HEK293 (cell line): ENCODE data around the gene COL25A1.

Experiments used
- ELK4 ChIP-seq: IDR thresholded peaks from 2 replicates; pipeline ENCODE4 v1.6.1; 2011; ENCODE audit warnings: mild to moderate bottlenecking, low read depth, low read length, borderline replicate concordance
- KLF1 ChIP-seq: fragments of 450-650 bp; formaldehyde crosslinking; IDR thresholded peaks from 2 replicates; pipeline ENCODE4 v1.5.1; 2016; ENCODE audit warnings: missing biosample characterization, missing genetic modification characterization
- KLF16 ChIP-seq: fragments of 450-650 bp; formaldehyde crosslinking; IDR thresholded peaks from 2 replicates; pipeline ENCODE4 v1.5.1; 2017; ENCODE audit warnings: missing biosample characterization, missing genetic modification characterization
- MZF1 ChIP-seq: fragments of 450-650 bp; formaldehyde crosslinking; IDR thresholded peaks from 2 replicates; pipeline ENCODE4 v1.5.1; 2017; ENCODE audit warnings: missing biosample characterization, missing genetic modification characterization, borderline replicate concordance
- SCRT1 ChIP-seq: fragments of 450-650 bp; formaldehyde crosslinking; IDR thresholded peaks from 2 replicates; pipeline ENCODE4 v1.5.1; 2016; ENCODE audit warnings: missing biosample characterization, missing genetic modification characterization, borderline replicate concordance
- TCF7L2 ChIP-seq: IDR thresholded peaks from 2 replicates; pipeline ENCODE4 v1.6.1; 2011; ENCODE audit warnings: low read depth, mild to moderate bottlenecking, inconsistent platforms, low read length, moderate library complexity, borderline replicate concordance
- WT1 ChIP-seq: fragments of 450-650 bp; formaldehyde crosslinking; IDR thresholded peaks from 2 replicates; pipeline ENCODE4 v1.5.1; 2016; ENCODE audit warnings: missing biosample characterization, missing genetic modification characterization
- ZFP37 ChIP-seq: fragments of 450-650 bp; formaldehyde crosslinking; IDR thresholded peaks from 2 replicates; pipeline ENCODE4 v1.5.1; 2016; ENCODE audit warnings: missing biosample characterization, missing genetic modification characterization
- ZNF114 ChIP-seq: fragments of 450-650 bp; formaldehyde crosslinking; IDR thresholded peaks from 2 replicates; pipeline ENCODE4 v1.5.0; 2017; ENCODE audit warnings: missing biosample characterization, missing genetic modification characterization
- ZNF132 ChIP-seq: fragments of 450-650 bp; formaldehyde crosslinking; IDR thresholded peaks from 2 replicates; pipeline ENCODE4 v1.5.1; 2017; ENCODE audit warnings: missing biosample characterization, missing genetic modification characterization, borderline replicate concordance
- ZNF239 ChIP-seq: fragments of 450-650 bp; formaldehyde crosslinking; IDR thresholded peaks from 2 replicates; pipeline ENCODE4 v1.5.1; 2016; ENCODE audit warnings: missing biosample characterization, missing genetic modification characterization
- ZNF280C ChIP-seq: fragments of 450-650 bp; formaldehyde crosslinking; IDR thresholded peaks from 2 replicates; pipeline ENCODE4 v1.5.1; 2016; ENCODE audit warnings: missing biosample characterization, missing genetic modification characterization
- ZNF362 ChIP-seq: fragments of 450-650 bp; formaldehyde crosslinking; IDR thresholded peaks from 2 replicates; pipeline ENCODE4 v1.5.1; 2016; ENCODE audit warnings: missing biosample characterization, missing genetic modification characterization
- ZNF366 ChIP-seq: fragments of 450-650 bp; formaldehyde crosslinking; conservative IDR thresholded peaks from 2 replicates; pipeline ENCODE4 v1.5.1; 2016; ENCODE audit warnings: missing biosample characterization, missing genetic modification characterization
- ZNF404 ChIP-seq: fragments of 450-650 bp; formaldehyde crosslinking; IDR thresholded peaks from 2 replicates; pipeline ENCODE4 v1.5.1; 2017; ENCODE audit warnings: missing biosample characterization, missing genetic modification characterization
- ZNF501 ChIP-seq: fragments of 450-650 bp; formaldehyde crosslinking; IDR thresholded peaks from 2 replicates; pipeline ENCODE4 v1.5.1; 2016; ENCODE audit warnings: missing biosample characterization, missing genetic modification characterization
- ZNF521 ChIP-seq: fragments of 450-650 bp; formaldehyde crosslinking; IDR thresholded peaks from 2 replicates; pipeline ENCODE4 v1.5.1; 2017; ENCODE audit warnings: missing biosample characterization, mild to moderate bottlenecking, missing genetic modification characterization
- ZNF530 ChIP-seq: fragments of 450-650 bp; formaldehyde crosslinking; IDR thresholded peaks from 2 replicates; pipeline ENCODE4 v1.5.1; 2016; ENCODE audit warnings: low read depth, missing biosample characterization, missing genetic modification characterization
- ZNF558 ChIP-seq: fragments of 450-650 bp; formaldehyde crosslinking; IDR thresholded peaks from 2 replicates; pipeline ENCODE4 v1.5.1; 2016; ENCODE audit warnings: missing biosample characterization, missing genetic modification characterization
- ZNF561 ChIP-seq: fragments of 450-650 bp; IDR thresholded peaks from 2 replicates; pipeline ENCODE4 v1.5.1; 2018; ENCODE audit warnings: missing biosample characterization, missing genetic modification characterization, borderline replicate concordance
- ZNF596 ChIP-seq: fragments of 450-650 bp; IDR thresholded peaks from 2 replicates; pipeline ENCODE4 v1.5.0; 2018; ENCODE audit warnings: missing biosample characterization, mild to moderate bottlenecking, missing genetic modification characterization, moderate library complexity
- ZNF629 ChIP-seq: fragments of 450-650 bp; formaldehyde crosslinking; IDR thresholded peaks from 2 replicates; pipeline ENCODE4 v1.5.1; 2017; ENCODE audit warnings: missing biosample characterization, missing genetic modification characterization
- ZNF785 ChIP-seq: fragments of 450-650 bp; formaldehyde crosslinking; IDR thresholded peaks from 2 replicates; pipeline ENCODE4 v1.5.1; 2016; ENCODE audit warnings: missing biosample characterization, missing genetic modification characterization
- ZNF837 ChIP-seq: fragments of 450-650 bp; formaldehyde crosslinking; IDR thresholded peaks from 2 replicates; pipeline ENCODE4 v1.5.1; 2016; ENCODE audit warnings: missing biosample characterization, missing genetic modification characterization
- ZSCAN18 ChIP-seq: fragments of 450-650 bp; formaldehyde crosslinking; IDR thresholded peaks from 2 replicates; pipeline ENCODE4 v1.5.1; 2016; ENCODE audit warnings: missing biosample characterization, missing genetic modification characterization
- TF ChIP-seq, protein P1 (sequence below): fragments of 450-650 bp; formaldehyde crosslinking; IDR thresholded peaks from 2 replicates; pipeline ENCODE4 v1.5.1; 2017; ENCODE audit warnings: missing biosample characterization, missing genetic modification characterization
- TF ChIP-seq, protein P2 (sequence below): fragments of 450-650 bp; formaldehyde crosslinking; IDR thresholded peaks from 2 replicates; pipeline ENCODE4 v1.5.1; 2017; ENCODE audit warnings: missing biosample characterization, missing genetic modification characterization
- TF ChIP-seq, protein P3 (sequence below): fragments of 450-650 bp; formaldehyde crosslinking; conservative IDR thresholded peaks from 2 replicates; pipeline ENCODE4 v1.5.1; 2016; ENCODE audit warnings: low read depth, missing biosample characterization, missing genetic modification characterization

Gene COL25A1

DNA sequence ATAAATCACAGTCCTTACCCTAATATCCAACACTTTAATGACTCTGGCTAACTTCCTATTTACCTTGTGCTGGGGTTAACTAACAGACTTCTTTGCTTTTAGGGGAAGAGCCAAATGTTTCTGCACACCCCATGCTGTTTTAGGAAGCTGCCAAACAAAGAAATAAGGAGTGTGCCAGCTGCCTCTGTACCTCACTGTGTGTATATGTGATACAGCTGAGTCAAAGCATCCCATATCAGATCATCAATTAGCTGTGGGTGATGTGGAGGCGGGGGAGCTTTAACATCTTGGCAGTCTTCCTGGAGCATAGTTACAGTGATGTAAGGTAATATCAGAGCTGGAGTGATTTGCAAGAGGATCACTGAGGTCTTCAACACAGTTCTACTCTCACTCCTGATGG is 95.4 kb downstream of the COL25A1 start (continued):
- TF ChIP-seq, protein P1, sequence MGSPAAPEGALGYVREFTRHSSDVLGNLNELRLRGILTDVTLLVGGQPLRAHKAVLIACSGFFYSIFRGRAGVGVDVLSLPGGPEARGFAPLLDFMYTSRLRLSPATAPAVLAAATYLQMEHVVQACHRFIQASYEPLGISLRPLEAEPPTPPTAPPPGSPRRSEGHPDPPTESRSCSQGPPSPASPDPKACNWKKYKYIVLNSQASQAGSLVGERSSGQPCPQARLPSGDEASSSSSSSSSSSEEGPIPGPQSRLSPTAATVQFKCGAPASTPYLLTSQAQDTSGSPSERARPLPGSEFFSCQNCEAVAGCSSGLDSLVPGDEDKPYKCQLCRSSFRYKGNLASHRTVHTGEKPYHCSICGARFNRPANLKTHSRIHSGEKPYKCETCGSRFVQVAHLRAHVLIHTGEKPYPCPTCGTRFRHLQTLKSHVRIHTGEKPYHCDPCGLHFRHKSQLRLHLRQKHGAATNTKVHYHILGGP (tag by site-specific recombination) = peak; percentile 48; the same call in 1 of the 2 replicates
- TF ChIP-seq KLF16 (tag by site-specific recombination) (no peak), ZNF837 (no peak), ELK4 (no peak), ZNF132 (no peak), ZNF280C (tag by site-specific recombination) (no peak), TCF7L2 (no peak), ZNF530 (tag by site-specific recombination) (no peak), ZNF404 (tag by site-specific recombination) (no peak), ZNF501 (peak; percentile 81), ZNF239 (tag by site-specific recombination) (no peak), MZF1 (tag by site-specific recombination) (peak; percentile 86), ZNF596 (0 out of 2 replicates have a peak, but pooled peaks have one; percentile 3), KLF1 (no peak), ZNF561 (tag by site-specific recombination) (peak; percentile 81), ZSCAN18 (tag by site-specific recombination) (no peak), SCRT1 (no peak), ZFP37 (tag by site-specific recombination) (no peak), ZNF521 (tag by site-specific recombination) (no peak), ZNF785 (tag by site-specific recombination) (no peak), ZNF114 (no peak), ZNF629 (tag by site-specific recombination) (peak; percentile 89), ZNF366 (tag by site-specific recombination) (peak; percentile 72), ZNF558 (tag by site-specific recombination) (no peak), WT1 (tag by site-specific recombination) (peak; percentile 89), ZNF362 (no peak)
- TF ChIP-seq, protein P2, sequence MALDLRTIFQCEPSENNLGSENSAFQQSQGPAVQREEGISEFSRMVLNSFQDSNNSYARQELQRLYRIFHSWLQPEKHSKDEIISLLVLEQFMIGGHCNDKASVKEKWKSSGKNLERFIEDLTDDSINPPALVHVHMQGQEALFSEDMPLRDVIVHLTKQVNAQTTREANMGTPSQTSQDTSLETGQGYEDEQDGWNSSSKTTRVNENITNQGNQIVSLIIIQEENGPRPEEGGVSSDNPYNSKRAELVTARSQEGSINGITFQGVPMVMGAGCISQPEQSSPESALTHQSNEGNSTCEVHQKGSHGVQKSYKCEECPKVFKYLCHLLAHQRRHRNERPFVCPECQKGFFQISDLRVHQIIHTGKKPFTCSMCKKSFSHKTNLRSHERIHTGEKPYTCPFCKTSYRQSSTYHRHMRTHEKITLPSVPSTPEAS (tag by site-specific recombination) = no peak
- TF ChIP-seq, protein P3, sequence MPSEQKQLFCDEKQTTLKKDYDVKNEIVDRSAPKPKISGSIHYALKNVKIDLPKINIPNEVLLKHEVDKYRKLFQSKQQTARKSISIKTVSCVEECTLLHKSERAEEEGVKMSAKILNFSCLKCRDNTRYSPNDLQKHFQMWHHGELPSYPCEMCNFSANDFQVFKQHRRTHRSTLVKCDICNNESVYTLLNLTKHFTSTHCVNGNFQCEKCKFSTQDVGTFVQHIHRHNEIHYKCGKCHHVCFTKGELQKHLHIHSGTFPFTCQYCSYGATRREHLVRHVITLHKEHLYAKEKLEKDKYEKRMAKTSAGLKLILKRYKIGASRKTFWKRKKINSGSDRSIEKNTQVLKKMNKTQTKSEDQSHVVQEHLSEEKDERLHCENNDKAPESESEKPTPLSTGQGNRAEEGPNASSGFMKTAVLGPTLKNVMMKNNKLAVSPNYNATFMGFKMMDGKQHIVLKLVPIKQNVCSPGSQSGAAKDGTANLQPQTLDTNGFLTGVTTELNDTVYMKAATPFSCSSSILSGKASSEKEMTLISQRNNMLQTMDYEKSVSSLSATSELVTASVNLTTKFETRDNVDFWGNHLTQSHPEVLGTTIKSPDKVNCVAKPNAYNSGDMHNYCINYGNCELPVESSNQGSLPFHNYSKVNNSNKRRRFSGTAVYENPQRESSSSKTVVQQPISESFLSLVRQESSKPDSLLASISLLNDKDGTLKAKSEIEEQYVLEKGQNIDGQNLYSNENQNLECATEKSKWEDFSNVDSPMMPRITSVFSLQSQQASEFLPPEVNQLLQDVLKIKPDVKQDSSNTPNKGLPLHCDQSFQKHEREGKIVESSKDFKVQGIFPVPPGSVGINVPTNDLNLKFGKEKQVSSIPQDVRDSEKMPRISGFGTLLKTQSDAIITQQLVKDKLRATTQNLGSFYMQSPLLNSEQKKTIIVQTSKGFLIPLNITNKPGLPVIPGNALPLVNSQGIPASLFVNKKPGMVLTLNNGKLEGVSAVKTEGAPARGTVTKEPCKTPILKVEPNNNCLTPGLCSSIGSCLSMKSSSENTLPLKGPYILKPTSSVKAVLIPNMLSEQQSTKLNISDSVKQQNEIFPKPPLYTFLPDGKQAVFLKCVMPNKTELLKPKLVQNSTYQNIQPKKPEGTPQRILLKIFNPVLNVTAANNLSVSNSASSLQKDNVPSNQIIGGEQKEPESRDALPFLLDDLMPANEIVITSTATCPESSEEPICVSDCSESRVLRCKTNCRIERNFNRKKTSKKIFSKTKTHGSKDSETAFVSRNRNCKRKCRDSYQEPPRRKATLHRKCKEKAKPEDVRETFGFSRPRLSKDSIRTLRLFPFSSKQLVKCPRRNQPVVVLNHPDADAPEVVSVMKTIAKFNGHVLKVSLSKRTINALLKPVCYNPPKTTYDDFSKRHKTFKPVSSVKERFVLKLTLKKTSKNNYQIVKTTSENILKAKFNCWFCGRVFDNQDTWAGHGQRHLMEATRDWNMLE (tag by site-specific recombination) = 0 out of 2 replicates have a peak, but pooled peaks have one; percentile 19
